ENCODE results near the gene UQCC5.

DNA sequence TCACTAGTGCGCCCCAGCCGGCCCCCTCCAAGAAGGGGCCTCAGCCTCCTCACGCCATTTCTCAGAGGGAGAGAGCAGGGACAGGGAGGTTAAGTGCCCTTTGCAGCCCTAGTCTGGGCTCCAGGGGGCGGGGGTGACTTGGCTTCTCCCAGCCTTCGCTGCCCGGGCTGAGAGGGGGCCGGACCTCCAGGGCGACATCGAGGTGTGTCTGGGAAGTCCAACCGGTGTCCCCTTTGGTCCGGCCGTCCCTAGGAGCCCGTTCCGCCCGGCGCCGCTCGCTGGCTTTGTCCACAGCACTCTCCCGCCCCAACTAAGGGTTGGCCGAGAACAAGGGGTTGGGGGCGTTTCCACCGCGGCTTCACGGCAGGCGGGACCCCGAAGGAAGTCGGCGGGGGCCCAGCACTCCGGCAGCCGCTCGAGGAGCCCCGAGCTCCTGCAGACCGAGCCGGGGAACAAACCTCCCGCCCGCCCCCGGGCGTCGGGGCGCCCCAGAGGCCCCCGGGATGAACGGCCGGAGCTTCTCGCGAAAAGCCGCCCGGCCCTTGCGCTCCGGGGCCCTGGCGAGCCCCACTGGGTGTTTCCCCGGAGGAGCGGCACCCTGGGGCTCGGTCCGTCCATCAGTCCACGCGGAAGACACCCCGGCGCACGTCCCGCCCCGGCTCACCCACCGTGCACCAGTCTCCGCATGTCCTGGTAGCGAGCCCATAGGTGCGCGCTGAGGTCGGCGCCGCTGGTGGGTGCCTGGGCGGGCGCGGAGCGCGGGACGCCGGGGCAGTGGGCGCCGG, 3.4 kb upstream of the UQCC5 start:
- TF ChIP-seq ZNF155 (tag by site-specific recombination; IDR thresholded peaks at IDR 0.05) (no peak), MYNN (tag by site-specific recombination; IDR thresholded peaks at IDR 0.05; ENCODE audit: borderline replicate concordance) (no peak), ZNF610 (tag by site-specific recombination; IDR thresholded peaks at IDR 0.05; ENCODE audit: borderline replicate concordance) (no peak), ZNF157 (tag by site-specific recombination; IDR thresholded peaks at IDR 0.05) (no peak), SP3 (tag by site-specific recombination; IDR thresholded peaks at IDR 0.05) (peak; percentile 47; the same call in 1 of the 2 replicates), ZNF777 (tag by site-specific recombination; IDR thresholded peaks at IDR 0.05; ENCODE audit: borderline replicate concordance) (no peak), RBAK (tag by site-specific recombination; IDR thresholded peaks at IDR 0.05) (no peak)
- TF ChIP-seq, protein P1, sequence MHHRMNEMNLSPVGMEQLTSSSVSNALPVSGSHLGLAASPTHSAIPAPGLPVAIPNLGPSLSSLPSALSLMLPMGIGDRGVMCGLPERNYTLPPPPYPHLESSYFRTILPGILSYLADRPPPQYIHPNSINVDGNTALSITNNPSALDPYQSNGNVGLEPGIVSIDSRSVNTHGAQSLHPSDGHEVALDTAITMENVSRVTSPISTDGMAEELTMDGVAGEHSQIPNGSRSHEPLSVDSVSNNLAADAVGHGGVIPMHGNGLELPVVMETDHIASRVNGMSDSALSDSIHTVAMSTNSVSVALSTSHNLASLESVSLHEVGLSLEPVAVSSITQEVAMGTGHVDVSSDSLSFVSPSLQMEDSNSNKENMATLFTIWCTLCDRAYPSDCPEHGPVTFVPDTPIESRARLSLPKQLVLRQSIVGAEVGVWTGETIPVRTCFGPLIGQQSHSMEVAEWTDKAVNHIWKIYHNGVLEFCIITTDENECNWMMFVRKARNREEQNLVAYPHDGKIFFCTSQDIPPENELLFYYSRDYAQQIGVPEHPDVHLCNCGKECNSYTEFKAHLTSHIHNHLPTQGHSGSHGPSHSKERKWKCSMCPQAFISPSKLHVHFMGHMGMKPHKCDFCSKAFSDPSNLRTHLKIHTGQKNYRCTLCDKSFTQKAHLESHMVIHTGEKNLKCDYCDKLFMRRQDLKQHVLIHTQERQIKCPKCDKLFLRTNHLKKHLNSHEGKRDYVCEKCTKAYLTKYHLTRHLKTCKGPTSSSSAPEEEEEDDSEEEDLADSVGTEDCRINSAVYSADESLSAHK (tag by site-specific recombination; IDR thresholded peaks at IDR 0.05), result no peak
- TF ChIP-seq, protein P2, sequence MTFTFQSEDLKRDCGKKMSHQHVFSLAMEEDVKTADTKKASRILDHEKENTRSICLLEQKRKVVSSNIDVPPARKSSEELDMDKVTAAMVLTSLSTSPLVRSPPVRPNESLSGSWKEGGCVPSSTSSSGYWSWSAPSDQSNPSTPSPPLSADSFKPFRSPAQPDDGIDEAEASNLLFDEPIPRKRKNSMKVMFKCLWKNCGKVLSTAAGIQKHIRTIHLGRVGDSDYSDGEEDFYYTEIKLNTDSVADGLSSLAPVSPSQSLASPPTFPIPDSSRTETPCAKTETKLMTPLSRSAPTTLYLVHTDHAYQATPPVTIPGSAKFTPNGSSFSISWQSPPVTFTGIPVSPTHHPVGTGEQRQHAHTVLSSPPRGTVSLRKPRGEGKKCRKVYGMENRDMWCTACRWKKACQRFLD (tag by site-specific recombination; IDR thresholded peaks at IDR 0.05), result no peak
- TF ChIP-seq, protein P3, sequence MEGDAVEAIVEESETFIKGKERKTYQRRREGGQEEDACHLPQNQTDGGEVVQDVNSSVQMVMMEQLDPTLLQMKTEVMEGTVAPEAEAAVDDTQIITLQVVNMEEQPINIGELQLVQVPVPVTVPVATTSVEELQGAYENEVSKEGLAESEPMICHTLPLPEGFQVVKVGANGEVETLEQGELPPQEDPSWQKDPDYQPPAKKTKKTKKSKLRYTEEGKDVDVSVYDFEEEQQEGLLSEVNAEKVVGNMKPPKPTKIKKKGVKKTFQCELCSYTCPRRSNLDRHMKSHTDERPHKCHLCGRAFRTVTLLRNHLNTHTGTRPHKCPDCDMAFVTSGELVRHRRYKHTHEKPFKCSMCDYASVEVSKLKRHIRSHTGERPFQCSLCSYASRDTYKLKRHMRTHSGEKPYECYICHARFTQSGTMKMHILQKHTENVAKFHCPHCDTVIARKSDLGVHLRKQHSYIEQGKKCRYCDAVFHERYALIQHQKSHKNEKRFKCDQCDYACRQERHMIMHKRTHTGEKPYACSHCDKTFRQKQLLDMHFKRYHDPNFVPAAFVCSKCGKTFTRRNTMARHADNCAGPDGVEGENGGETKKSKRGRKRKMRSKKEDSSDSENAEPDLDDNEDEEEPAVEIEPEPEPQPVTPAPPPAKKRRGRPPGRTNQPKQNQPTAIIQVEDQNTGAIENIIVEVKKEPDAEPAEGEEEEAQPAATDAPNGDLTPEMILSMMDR (tag by site-specific recombination; IDR thresholded peaks at IDR 0.05), result no peak
- TF ChIP-seq, protein P4, sequence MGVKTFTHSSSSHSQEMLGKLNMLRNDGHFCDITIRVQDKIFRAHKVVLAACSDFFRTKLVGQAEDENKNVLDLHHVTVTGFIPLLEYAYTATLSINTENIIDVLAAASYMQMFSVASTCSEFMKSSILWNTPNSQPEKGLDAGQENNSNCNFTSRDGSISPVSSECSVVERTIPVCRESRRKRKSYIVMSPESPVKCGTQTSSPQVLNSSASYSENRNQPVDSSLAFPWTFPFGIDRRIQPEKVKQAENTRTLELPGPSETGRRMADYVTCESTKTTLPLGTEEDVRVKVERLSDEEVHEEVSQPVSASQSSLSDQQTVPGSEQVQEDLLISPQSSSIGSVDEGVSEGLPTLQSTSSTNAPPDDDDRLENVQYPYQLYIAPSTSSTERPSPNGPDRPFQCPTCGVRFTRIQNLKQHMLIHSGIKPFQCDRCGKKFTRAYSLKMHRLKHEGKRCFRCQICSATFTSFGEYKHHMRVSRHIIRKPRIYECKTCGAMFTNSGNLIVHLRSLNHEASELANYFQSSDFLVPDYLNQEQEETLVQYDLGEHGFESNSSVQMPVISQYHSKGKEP (tag by site-specific recombination; IDR thresholded peaks at IDR 0.05), result no peak
- TF ChIP-seq, protein P5, sequence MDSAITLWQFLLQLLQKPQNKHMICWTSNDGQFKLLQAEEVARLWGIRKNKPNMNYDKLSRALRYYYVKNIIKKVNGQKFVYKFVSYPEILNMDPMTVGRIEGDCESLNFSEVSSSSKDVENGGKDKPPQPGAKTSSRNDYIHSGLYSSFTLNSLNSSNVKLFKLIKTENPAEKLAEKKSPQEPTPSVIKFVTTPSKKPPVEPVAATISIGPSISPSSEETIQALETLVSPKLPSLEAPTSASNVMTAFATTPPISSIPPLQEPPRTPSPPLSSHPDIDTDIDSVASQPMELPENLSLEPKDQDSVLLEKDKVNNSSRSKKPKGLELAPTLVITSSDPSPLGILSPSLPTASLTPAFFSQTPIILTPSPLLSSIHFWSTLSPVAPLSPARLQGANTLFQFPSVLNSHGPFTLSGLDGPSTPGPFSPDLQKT (IDR thresholded peaks at IDR 0.05; ENCODE audit: borderline replicate concordance, low read depth, low read length), result no peak
